Brain microvascular endothelial cell (primary cell): Measurements from ENCODE around the gene IGF1R.

Experiments used
- DNase-seq: peaks from one replicate; pipeline ENCODE4 v3.0.0-alpha.2; 2020
- H3K27ac ChIP-seq: fragments of 250-450 bp; sonication (Bioruptor Pico); 2 replicates; pipeline ENCODE4 v1.5.1; 2020; ENCODE audit warnings: mild to moderate bottlenecking, moderate library complexity
- H3K27me3 ChIP-seq: fragments of 250-450 bp; sonication (Bioruptor Pico); replicated peaks from 2 replicates; pipeline ENCODE4 v1.5.1; 2020; ENCODE audit warnings: mild to moderate bottlenecking
- H3K36me3 ChIP-seq: fragments of 250-450 bp; sonication (Bioruptor Pico); replicated peaks from 2 replicates; pipeline ENCODE4 v1.5.1; 2020; ENCODE audit warnings: mild to moderate bottlenecking
- H3K4me3 ChIP-seq: 2 replicates; pipeline ENCODE4 v1.5.1; 2011; ENCODE audit warnings: low read depth, mild to moderate bottlenecking, control low read depth, low read length, moderate library complexity
- CTCF ChIP-seq: IDR thresholded peaks from 2 replicates; pipeline ENCODE4 v1.5.1; 2011; ENCODE audit warnings: low read depth, mild to moderate bottlenecking, moderate library complexity, low read length, control low read depth, inconsistent platforms; ENCODE audit errors: missing control alignments
- in situ Hi-C: cut with HindIII; loops from 2 replicates; pipeline ENCODE4 v1.10.0; 2017; ENCODE audit warnings: low sequenced_read_pairs, low pct_ligation_motif_present

The IGF1R gene

GRCh38 chr15:98686983-98687382, 38.6 kb downstream of the IGF1R start:
- no peaks in the 10 kb centered on the region for H3K27me3 ChIP-seq
- H3K36me3 ChIP-seq: no peaks in the 10 kb centered on the region
- no peak overlapping the region for H3K27ac ChIP-seq
- DNase-seq: no peak
- no peak for TF ChIP-seq CTCF
- in situ Hi-C loops: no loop called here
- H3K4me3 ChIP-seq: no peak overlapping the region

GRCh38 chr15:98689431-98689861, 41.1 kb downstream of the IGF1R start:
- in situ Hi-C loops: no loop called here
- Histone ChIP-seq H3K36me3 (no peaks in the 10 kb centered on the region), H3K27me3 (no peaks in the 10 kb centered on the region), H3K4me3 (no peak overlapping the region), H3K27ac (no peak overlapping the region)
- TF ChIP-seq CTCF: no peak
- DNase-seq: peak; percentile 60

- in situ Hi-C loops: no loop called here
- no peaks in the 10 kb centered on the region for H3K27me3 ChIP-seq
- H3K4me3 ChIP-seq: no peak overlapping the region
- DNase-seq: no peak
- no peaks in the 10 kb centered on the region for H3K36me3 ChIP-seq
- TF ChIP-seq CTCF: no peak
- H3K27ac ChIP-seq: no peak overlapping the region
Measured at GRCh38 chr15:98690272-98690950, 42.1 kb downstream of the IGF1R start.

GRCh38 chr15:98692213-98692612, 43.9 kb downstream of the IGF1R start:
- in situ Hi-C loops: no loop called here
- no peak for DNase-seq
- Histone ChIP-seq H3K27ac (no peak overlapping the region), H3K4me3 (no peak overlapping the region), H3K27me3 (no peaks in the 10 kb centered on the region), H3K36me3 (no peaks in the 10 kb centered on the region)
- TF ChIP-seq CTCF: no peak

- TF ChIP-seq CTCF: no peak
- Histone ChIP-seq H3K36me3 (no peaks in the 10 kb centered on the region), H3K27ac (no peak overlapping the region), H3K27me3 (no peaks in the 10 kb centered on the region), H3K4me3 (no peak overlapping the region)
- in situ Hi-C loops: no loop called here
- no peak for DNase-seq
Measured at GRCh38 chr15:98694161-98694560, 45.8 kb downstream of the IGF1R start.

- Histone ChIP-seq H3K27me3 (no peaks in the 10 kb centered on the region), H3K4me3 (no peak overlapping the region), H3K27ac (no peak overlapping the region), H3K36me3 (no peaks in the 10 kb centered on the region)
- DNase-seq: no peak
- in situ Hi-C loops: no loop called here
- no peak for TF ChIP-seq CTCF
Measured at GRCh38 chr15:98698792-98699191, 50.5 kb downstream of the IGF1R start.
